Measurements from ENCODE around the gene TOMM5. TPM values are rescaled to one million over a fixed set of nuclear protein-coding genes. Genes with fewer than 3 reads are reported as not detected.

TOMM5 gene
- total RNA-seq, 1 experiment from 2014 or later, result 161 TPM

- ChIA-PET CTCF (no interaction called here), POLR2A (no interaction called here), RAD21 (ENCODE audit: low non-redundant PET in 1 of 2, low total read pairs in 2 of 2, uncharacterized antibody in 2 of 2, unreplicated experiment in 2 of 2) (no interaction called here)
- TF ChIP-seq ZNF274 (IDR thresholded peaks at IDR 0.05; ENCODE audit: low read depth, low read length) (no peak), EZH2 (IDR thresholded peaks at IDR 0.05) (no peak), EGR1 (IDR thresholded peaks at IDR 0.05; ENCODE audit: low read depth) (no peak), CEBPB (IDR thresholded peaks at IDR 0.05; ENCODE audit: low read depth) (no peak), ZFX (IDR thresholded peaks at IDR 0.05) (no peak), RAD21 (IDR thresholded peaks at IDR 0.05; ENCODE audit: low read depth) (no peak), CBX3 (IDR thresholded peaks at IDR 0.05; ENCODE audit: low read depth) (no peak), EZH2phosphoT487 (IDR thresholded peaks at IDR 0.05; ENCODE audit: borderline replicate concordance) (no peak)
- TF ChIP-seq, protein P1, sequence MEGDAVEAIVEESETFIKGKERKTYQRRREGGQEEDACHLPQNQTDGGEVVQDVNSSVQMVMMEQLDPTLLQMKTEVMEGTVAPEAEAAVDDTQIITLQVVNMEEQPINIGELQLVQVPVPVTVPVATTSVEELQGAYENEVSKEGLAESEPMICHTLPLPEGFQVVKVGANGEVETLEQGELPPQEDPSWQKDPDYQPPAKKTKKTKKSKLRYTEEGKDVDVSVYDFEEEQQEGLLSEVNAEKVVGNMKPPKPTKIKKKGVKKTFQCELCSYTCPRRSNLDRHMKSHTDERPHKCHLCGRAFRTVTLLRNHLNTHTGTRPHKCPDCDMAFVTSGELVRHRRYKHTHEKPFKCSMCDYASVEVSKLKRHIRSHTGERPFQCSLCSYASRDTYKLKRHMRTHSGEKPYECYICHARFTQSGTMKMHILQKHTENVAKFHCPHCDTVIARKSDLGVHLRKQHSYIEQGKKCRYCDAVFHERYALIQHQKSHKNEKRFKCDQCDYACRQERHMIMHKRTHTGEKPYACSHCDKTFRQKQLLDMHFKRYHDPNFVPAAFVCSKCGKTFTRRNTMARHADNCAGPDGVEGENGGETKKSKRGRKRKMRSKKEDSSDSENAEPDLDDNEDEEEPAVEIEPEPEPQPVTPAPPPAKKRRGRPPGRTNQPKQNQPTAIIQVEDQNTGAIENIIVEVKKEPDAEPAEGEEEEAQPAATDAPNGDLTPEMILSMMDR (IDR thresholded peaks at IDR 0.05 in 2 of 3, conservative IDR thresholded peaks at IDR 0.05 in 1 of 3; ENCODE audit: borderline replicate concordance in 1 of 3, insufficient read depth in 1 of 3, low read depth in 2 of 3, low read length in 2 of 3), result no peak
- H3K9me3 ChIP-seq (ENCODE audit: control insufficient read depth in 1 of 2, insufficient read depth in 1 of 2, low read depth in 1 of 2, low read length in 2 of 2), result no peaks in the 10 kb centered on the region
- ATAC-seq, result no peak
- H2AFZ ChIP-seq (ENCODE audit: low read depth, low read length, poor library complexity, severe bottlenecking), result no peak overlapping the region
- no peaks in the 10 kb centered on the region for H3K36me3 ChIP-seq (ENCODE audit: control insufficient read depth in 1 of 2, insufficient read depth in 2 of 2, low read length in 2 of 2)
- intact Hi-C loops (cut with micrococcal nuclease), result no loop called here
- no peak for DNase-seq (ENCODE audit: low read depth, low spot score)
- H3K9me2 ChIP-seq (ENCODE audit: insufficient read depth), result no peaks in the 10 kb centered on the region
- no peaks in the 10 kb centered on the region for H3K27me3 ChIP-seq (ENCODE audit: insufficient read depth, low read length)
- BruUV-seq (replicated peaks), result no TSS peak
- H3K27ac ChIP-seq (ENCODE audit: low read depth, low read length), result no peak overlapping the region
- no peaks in the 10 kb centered on the region for H3K4me1 ChIP-seq (ENCODE audit: control insufficient read depth in 1 of 2, insufficient read depth in 2 of 2, low read length in 2 of 2)
- no peak overlapping the region for H3K9ac ChIP-seq (ENCODE audit: low read length)
- H3K79me2 ChIP-seq (ENCODE audit: insufficient read depth, low read length), result no peaks in the 10 kb centered on the region
- no peak overlapping the region for H3K4me3 ChIP-seq (replicated peaks in 1 of 2; ENCODE audit: low read depth in 1 of 2, low read length in 2 of 2)
- no peaks in the 10 kb centered on the region for H4K20me1 ChIP-seq (ENCODE audit: insufficient read depth)
- no peak overlapping the region for H3K4me2 ChIP-seq (ENCODE audit: low read length)
Measured at GRCh38 chr9:37625758-37626147, 33.4 kb upstream of the TOMM5 start.
